Right atrium auricular region (tissue), 2 donors: ENCODE measurements around the gene HTR1E. TPM values are rescaled to one million over a fixed set of nuclear protein-coding genes. Genes with fewer than 3 reads are reported as not detected.

Experiments used
- DNase-seq: peaks from one replicate; pipeline ENCODE4 v3.0.0-alpha.2; 2019; ENCODE audit warnings: low spot score
- H3K27ac ChIP-seq, 2 donors: fragments of 200-600 bp; sonication (generic); 1 replicate in 1 of 2; 2 replicates in 1 of 2; pipeline ENCODE4 v1.5.1; 2016 to 2019
- H3K27me3 ChIP-seq, 2 donors: fragments of 200-600 bp; sonication (generic); one replicate each; pipeline versions ENCODE4 v1.5.1 to v1.6.0; 2017 to 2019
- H3K36me3 ChIP-seq: fragments of 200-600 bp; sonication (generic); one replicate; pipeline ENCODE4 v1.5.1; 2016
- H3K4me1 ChIP-seq, 2 donors: fragments of 200-600 bp; sonication (generic); one replicate each; pipeline versions ENCODE4 v1.5.1 to v1.6.0; 2017 to 2019
- H3K4me3 ChIP-seq, 2 donors: fragments of 200-600 bp; sonication (generic); 1 replicate in 1 of 2; 2 replicates in 1 of 2; pipeline ENCODE4 v1.5.1; 2017 to 2019; ENCODE audit warnings: mild to moderate bottlenecking in 1 of 2, moderate library complexity in 1 of 2
- H3K9me3 ChIP-seq, 2 donors: fragments of 200-600 bp; sonication (generic); one replicate each; pipeline ENCODE4 v1.5.1; 2019
- total RNA-seq, 2 donors: library from RNA; depleted of rRNA; stranded (reverse); fragments of >200 nt; gene quantifications; one replicate each; pipeline ENCODE4 v1.1.0, GENCODE V29; 2016
- TF ChIP-seq, protein P1 (sequence below), 2 donors: fragments of 200-600 bp; sonication (generic); IDR thresholded peaks; one replicate each; pipeline ENCODE4 v1.5.1; 2019; ENCODE audit warnings: antibody characterized with exemption in 2 of 2

HTR1E gene
- total RNA-seq, 2 donors from 2014 or later = not detected

DNA sequence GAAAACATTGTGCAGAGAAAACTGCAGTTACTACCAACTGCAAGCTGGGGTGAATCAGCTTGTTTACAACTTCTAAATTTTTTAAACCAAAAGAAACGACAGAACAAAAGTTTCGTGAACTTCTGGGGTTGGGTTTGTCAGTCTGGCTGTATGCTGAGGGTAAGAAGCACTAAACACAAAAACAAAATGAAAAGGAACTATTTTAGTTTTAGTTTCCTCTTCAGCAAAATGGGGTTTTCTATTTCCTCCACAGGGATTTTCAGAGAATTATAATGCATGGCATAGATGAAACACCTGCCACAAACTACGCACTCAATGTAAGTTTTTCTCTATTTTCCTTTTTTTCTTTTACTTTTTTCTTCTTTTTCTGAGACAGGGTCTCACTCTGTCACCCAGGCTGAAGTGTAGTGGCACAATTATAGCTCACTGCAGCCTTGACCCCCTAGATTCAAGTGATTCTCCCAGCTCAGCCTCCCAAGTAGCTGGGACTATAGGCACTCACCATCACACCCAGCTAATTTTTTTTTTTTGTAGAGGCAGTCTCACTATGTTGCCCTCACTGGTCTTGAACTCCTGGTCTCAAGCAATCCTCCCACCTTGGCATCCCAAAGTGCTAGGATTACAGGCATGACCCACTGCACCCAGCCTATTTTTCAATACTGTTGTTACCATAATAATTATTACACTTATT lies 117.0 kb downstream of the HTR1E start:
- Histone ChIP-seq H3K27me3 (no peaks in the 10 kb centered on the region), H3K27ac (no peak overlapping the region), H3K36me3 (no peaks in the 10 kb centered on the region), H3K9me3 (no peaks in the 10 kb centered on the region), H3K4me1 (no peaks in the 10 kb centered on the region), H3K4me3 (no peak overlapping the region)
- TF ChIP-seq, protein P1, sequence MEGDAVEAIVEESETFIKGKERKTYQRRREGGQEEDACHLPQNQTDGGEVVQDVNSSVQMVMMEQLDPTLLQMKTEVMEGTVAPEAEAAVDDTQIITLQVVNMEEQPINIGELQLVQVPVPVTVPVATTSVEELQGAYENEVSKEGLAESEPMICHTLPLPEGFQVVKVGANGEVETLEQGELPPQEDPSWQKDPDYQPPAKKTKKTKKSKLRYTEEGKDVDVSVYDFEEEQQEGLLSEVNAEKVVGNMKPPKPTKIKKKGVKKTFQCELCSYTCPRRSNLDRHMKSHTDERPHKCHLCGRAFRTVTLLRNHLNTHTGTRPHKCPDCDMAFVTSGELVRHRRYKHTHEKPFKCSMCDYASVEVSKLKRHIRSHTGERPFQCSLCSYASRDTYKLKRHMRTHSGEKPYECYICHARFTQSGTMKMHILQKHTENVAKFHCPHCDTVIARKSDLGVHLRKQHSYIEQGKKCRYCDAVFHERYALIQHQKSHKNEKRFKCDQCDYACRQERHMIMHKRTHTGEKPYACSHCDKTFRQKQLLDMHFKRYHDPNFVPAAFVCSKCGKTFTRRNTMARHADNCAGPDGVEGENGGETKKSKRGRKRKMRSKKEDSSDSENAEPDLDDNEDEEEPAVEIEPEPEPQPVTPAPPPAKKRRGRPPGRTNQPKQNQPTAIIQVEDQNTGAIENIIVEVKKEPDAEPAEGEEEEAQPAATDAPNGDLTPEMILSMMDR (IDR thresholded peaks at IDR 0.05) = no peak
- no peak for DNase-seq

DNA sequence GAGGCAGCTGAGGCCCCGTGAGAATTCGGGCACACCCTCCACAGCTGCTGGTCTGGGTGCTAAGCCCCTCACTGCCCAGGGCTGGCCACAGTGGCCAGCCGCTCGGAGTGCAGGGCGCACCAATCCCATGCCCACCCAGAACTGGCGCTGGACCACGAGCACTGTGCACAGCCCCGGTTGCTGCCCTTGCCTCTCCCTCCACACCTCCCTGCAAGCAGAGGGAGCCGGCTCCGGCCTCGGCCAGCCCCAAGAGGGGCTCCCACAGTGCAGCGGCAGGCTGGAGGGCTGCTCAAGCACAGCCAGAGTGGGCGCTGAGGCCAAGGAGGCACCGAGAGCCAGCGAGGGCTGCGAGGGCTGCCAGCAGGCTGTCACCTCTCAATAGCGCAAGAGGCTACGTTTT lies 122.6 kb downstream of the HTR1E start:
- Histone ChIP-seq H3K36me3 (no peaks in the 10 kb centered on the region), H3K27me3 (no peaks in the 10 kb centered on the region), H3K27ac (no peak overlapping the region), H3K4me1 (no peaks in the 10 kb centered on the region), H3K4me3 (no peak overlapping the region), H3K9me3 (no peaks in the 10 kb centered on the region)
- no peak for DNase-seq
- TF ChIP-seq, protein P1 (IDR thresholded peaks at IDR 0.05) = no peak

DNA sequence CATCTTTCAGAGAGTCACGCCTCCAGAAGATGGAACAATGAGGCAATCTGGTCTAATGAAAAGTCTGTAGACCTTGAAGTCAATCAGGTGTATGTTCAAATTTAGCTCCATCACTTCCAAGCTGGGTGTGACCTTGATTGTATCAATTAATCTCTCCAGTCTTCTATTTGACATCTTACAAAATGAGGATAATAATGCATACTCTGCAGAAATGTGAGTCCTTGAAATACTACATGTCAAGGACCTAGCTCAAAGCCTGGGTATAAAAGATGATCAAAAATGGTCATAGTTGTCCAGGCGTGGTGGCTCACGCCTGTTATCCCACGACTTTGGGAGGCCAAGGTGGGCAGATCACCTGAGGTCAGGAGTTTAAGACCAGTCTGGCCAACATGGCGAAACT lies 127.8 kb downstream of the HTR1E start:
- Histone ChIP-seq H3K9me3 (no peaks in the 10 kb centered on the region), H3K4me3 (no peak overlapping the region), H3K27me3 (no peaks in the 10 kb centered on the region), H3K36me3 (no peaks in the 10 kb centered on the region), H3K27ac (no peak overlapping the region), H3K4me1 (no peaks in the 10 kb centered on the region)
- TF ChIP-seq, protein P1 (IDR thresholded peaks at IDR 0.05) = no peak
- no peak for DNase-seq

Other genes starting within 250 kb of the HTR1E start
- under 1 TPM in 1 of 2 donors, not detected in 1; 0.52 TPM for gene CGA, start 157.6 kb downstream of the HTR1E start, total RNA-seq
- gene ZNF292, start 218.0 kb downstream of the HTR1E start, total RNA-seq = 10 to 100 TPM; 19.0 to 19.7 TPM